H1 (cell line): ENCODE measurements around the gene PRKN. TPM values are rescaled to one million over a fixed set of nuclear protein-coding genes. Genes with fewer than 3 reads are reported as not detected.

Experiments
- CTCF ChIA-PET: fragments of 300-600 bp; sonication (Branson Sonifier 250); formaldehyde crosslinking; loops from one replicate; lab custom pipeline; 2021; ENCODE audit not compliant: partially characterized antibody; lab: Charles Lee
- POLR2A ChIA-PET: fragments of 300-600 bp; sonication (Branson Sonifier 250); formaldehyde crosslinking; loops from one replicate; lab custom pipeline; 2021; ENCODE audit warnings: inconsistent platforms; ENCODE audit not compliant: partially characterized antibody; lab: Charles Lee
- DNase-seq, 2 experiments: peaks; one replicate each; pipeline versions ENCODE4 v3.0.0 to v3.0.0-alpha.2; 2010 to 2022; ENCODE audit warnings: low spot score in 2 of 2, low read depth in 1 of 2, mixed read lengths in 1 of 2
- FAIRE-seq: peaks from 2 replicates; lab custom pipeline; 2011; peaks lifted over from hg19 to GRCh38; lab: Jason Lieb, UNC
- H2AFZ ChIP-seq: 2 replicates; pipeline ENCODE4 v1.8.1; 2012; ENCODE audit warnings: low read length, inconsistent platforms
- H2AK5ac ChIP-seq: 2 replicates; pipeline ENCODE4 v1.6.1; 2013; ENCODE audit warnings: low read depth, low read length
- H2BK120ac ChIP-seq: replicated peaks from 2 replicates; pipeline ENCODE3; 2013; ENCODE audit warnings: low read depth, low read length, inconsistent platforms
- H2BK12ac ChIP-seq: 2 replicates; pipeline ENCODE4 v1.6.1; 2013; ENCODE audit warnings: low read depth, low read length
- H2BK15ac ChIP-seq: 2 replicates; pipeline ENCODE4 v1.6.1; 2013; ENCODE audit warnings: low read length
- H2BK20ac ChIP-seq: 2 replicates; pipeline ENCODE4 v1.6.1; 2013; ENCODE audit warnings: low read length
- H2BK5ac ChIP-seq: 2 replicates; pipeline ENCODE4 v1.6.1; 2013; ENCODE audit warnings: low read depth, low read length
- H3K14ac ChIP-seq: 2 replicates; pipeline ENCODE4 v1.6.1; 2013; ENCODE audit warnings: inconsistent platforms; ENCODE audit not compliant: insufficient read length
- H3K18ac ChIP-seq: 2 replicates; pipeline ENCODE4 v1.6.1; 2013; ENCODE audit warnings: low read length; ENCODE audit errors: extremely low read depth
- H3K23ac ChIP-seq: 2 replicates; pipeline ENCODE4 v1.6.1; 2013; ENCODE audit warnings: inconsistent platforms; ENCODE audit not compliant: insufficient read length
- H3K23me2 ChIP-seq: 2 replicates; pipeline ENCODE4 v1.6.1; 2013; ENCODE audit warnings: low read depth, low read length
- H3K27ac ChIP-seq: 2 replicates; pipeline ENCODE4 v1.6.1; 2011; ENCODE audit warnings: low read depth, low read length, inconsistent platforms
- H3K27me3 ChIP-seq, 4 experiments: replicated peaks in 1 of 4; 1 replicate in 1 of 4; 2 replicates in 3 of 4; pipeline versions ENCODE4 v1.6.1 to v1.8.1; 2011 to 2013; ENCODE audit warnings: low read length in 3 of 4, mild to moderate bottlenecking in 3 of 4, inconsistent platforms in 2 of 4, mixed read lengths in 2 of 4, moderate library complexity in 1 of 4; ENCODE audit not compliant: control insufficient read depth in 3 of 4, insufficient read depth in 3 of 4; ENCODE audit errors: extremely low read depth in 1 of 4
- H3K36me3 ChIP-seq, 4 experiments: 2 replicates each; pipeline versions ENCODE4 v1.6.1 to v1.8.1; 2011 to 2013; ENCODE audit warnings: mild to moderate bottlenecking in 4 of 4, low read length in 3 of 4, moderate library complexity in 2 of 4, control low read depth in 1 of 4, inconsistent platforms in 1 of 4; ENCODE audit not compliant: insufficient read depth in 4 of 4, control insufficient read depth in 2 of 4
- H3K4ac ChIP-seq: replicated peaks from 2 replicates; pipeline ENCODE3; 2013; ENCODE audit warnings: low read length, low read depth, mixed read lengths, inconsistent platforms; ENCODE audit not compliant: insufficient read length
- H3K4me1 ChIP-seq, 4 experiments: replicated peaks in 1 of 4; 1 replicate in 1 of 4; 2 replicates in 3 of 4; pipeline versions ENCODE4 v1.6.1 to v1.8.1; 2011 to 2013; ENCODE audit warnings: low read length in 3 of 4, inconsistent platforms in 2 of 4, mixed read lengths in 1 of 4; ENCODE audit not compliant: insufficient read depth in 4 of 4, control insufficient read depth in 3 of 4
- H3K4me2 ChIP-seq, 2 experiments: 2 replicates each; pipeline versions ENCODE4 v1.6.1 to v1.8.1; 2011 to 2013; ENCODE audit warnings: low read depth in 2 of 2, low read length in 2 of 2, control low read depth in 1 of 2, inconsistent platforms in 1 of 2, mild to moderate bottlenecking in 1 of 2; ENCODE audit not compliant: insufficient read depth in 1 of 2
- H3K4me3 ChIP-seq, 4 experiments: fragments of 200-600, 300-600 bp in 1 of 4; sonication (generic), shearing (Covaris generic), sonication (Bioruptor Twin) in 1 of 4; 2 replicates each; pipeline versions ENCODE4 v1.5.1 to v1.8.1; 2011 to 2016; ENCODE audit warnings: low read length in 4 of 4, low read depth in 3 of 4, control low read depth in 2 of 4, inconsistent platforms in 2 of 4, mild to moderate bottlenecking in 2 of 4, mixed read lengths in 1 of 4, moderate library complexity in 1 of 4; ENCODE audit not compliant: insufficient read depth in 2 of 4; ENCODE audit errors: extremely low read depth in 1 of 4
- H3K56ac ChIP-seq: replicated peaks from 2 replicates; pipeline ENCODE3; 2013; ENCODE audit warnings: low read depth, mild to moderate bottlenecking, mixed read lengths, low read length, inconsistent platforms; ENCODE audit not compliant: insufficient read length
- H3K79me1 ChIP-seq: 2 replicates; pipeline ENCODE4 v1.6.1; 2013; ENCODE audit warnings: low read depth, low read length, control low read depth
- H3K79me2 ChIP-seq, 2 experiments: 2 replicates each; pipeline versions ENCODE4 v1.6.1 to v1.8.1; 2012 to 2013; ENCODE audit warnings: low read length in 2 of 2, mild to moderate bottlenecking in 2 of 2, inconsistent platforms in 1 of 2; ENCODE audit not compliant: insufficient read depth in 2 of 2, control insufficient read depth in 1 of 2
- H3K9ac ChIP-seq, 4 experiments: replicated peaks in 1 of 4; 1 replicate in 1 of 4; 2 replicates in 3 of 4; pipeline versions ENCODE4 v1.6.1 to v1.8.1; 2011 to 2013; ENCODE audit warnings: low read depth in 3 of 4, low read length in 3 of 4, control low read depth in 2 of 4, mild to moderate bottlenecking in 2 of 4, moderate library complexity in 2 of 4, inconsistent platforms in 1 of 4; ENCODE audit errors: extremely low read depth in 1 of 4
- H3K9me3 ChIP-seq, 2 experiments: 2 replicates each; pipeline versions ENCODE4 v1.6.1 to v1.8.1; 2012 to 2013; ENCODE audit warnings: mild to moderate bottlenecking in 2 of 2, moderate library complexity in 2 of 2, control low read depth in 1 of 2, inconsistent platforms in 1 of 2, low read depth in 1 of 2, low read length in 1 of 2, mixed read lengths in 1 of 2; ENCODE audit not compliant: insufficient read depth in 2 of 2
- H4K20me1 ChIP-seq, 2 experiments: replicated peaks in 1 of 2; 2 replicates each; pipeline versions ENCODE3 to v1.8.1; 2011 to 2013; ENCODE audit warnings: inconsistent platforms in 2 of 2, low read length in 2 of 2, mild to moderate bottlenecking in 1 of 2; ENCODE audit not compliant: insufficient read depth in 2 of 2, control insufficient read depth in 1 of 2
- H4K5ac ChIP-seq: 2 replicates; pipeline ENCODE4 v1.6.1; 2013; ENCODE audit warnings: low read length, low read depth, mixed read lengths, inconsistent platforms; ENCODE audit not compliant: insufficient read length
- H4K8ac ChIP-seq: 2 replicates; pipeline ENCODE4 v1.8.0; 2013; ENCODE audit warnings: mild to moderate bottlenecking, moderate library complexity, low read length, inconsistent platforms; ENCODE audit not compliant: insufficient read depth; ENCODE audit errors: extremely low read depth
- H4K91ac ChIP-seq: replicated peaks from 2 replicates; pipeline ENCODE3; 2013; ENCODE audit warnings: low read length, mixed read lengths, inconsistent platforms; ENCODE audit not compliant: insufficient read length
- BRCA1 ChIP-seq: IDR thresholded peaks from 2 replicates; pipeline ENCODE4 v1.6.1; 2012; ENCODE audit warnings: low read depth, low read length, improper control_type of control experiment
- CBX8 ChIP-seq: fragments of 300-800, 300-1000 bp; sonication (generic); IDR thresholded peaks from 2 replicates; pipeline ENCODE4 v1.7.1; 2016; ENCODE audit warnings: low read depth, low read length, borderline replicate concordance
- CHD1 ChIP-seq: IDR thresholded peaks from 2 replicates; pipeline ENCODE4 v1.6.1; 2012; ENCODE audit warnings: low read depth, low read length, improper control_type of control experiment
- EGR1 ChIP-seq: IDR thresholded peaks from 2 replicates; pipeline ENCODE4 v1.6.1; 2011; ENCODE audit warnings: low read depth, low read length, borderline replicate concordance
- EP300 ChIP-seq, 2 experiments: IDR thresholded peaks; 1 replicate in 1 of 2; 2 replicates in 1 of 2; pipeline ENCODE4 v1.6.1; 2011 to 2012; ENCODE audit warnings: low read depth in 2 of 2, low read length in 2 of 2, mild to moderate bottlenecking in 2 of 2, borderline replicate concordance in 1 of 2, inconsistent platforms in 1 of 2, moderate library complexity in 1 of 2
- KDM1A ChIP-seq: fragments of 200-600, 300-600 bp; sonication (generic); IDR thresholded peaks from 2 replicates; pipeline ENCODE4 v1.7.1; 2016; ENCODE audit warnings: mild to moderate bottlenecking, low read length, borderline replicate concordance
- NRF1 ChIP-seq: IDR thresholded peaks from 2 replicates; pipeline ENCODE4 v1.6.1; 2011; ENCODE audit warnings: mild to moderate bottlenecking, low read depth, low read length, improper control_type of control experiment
- POLR2AphosphoS5 ChIP-seq: IDR thresholded peaks from 2 replicates; pipeline ENCODE4 v1.6.1; 2011; ENCODE audit warnings: low read depth, low read length
- RBBP5 ChIP-seq: IDR thresholded peaks from 2 replicates; pipeline ENCODE4 v1.7.1; 2012; ENCODE audit warnings: low read depth, mild to moderate bottlenecking, inconsistent platforms, low read length, moderate library complexity, borderline replicate concordance
- SP2 ChIP-seq: IDR thresholded peaks from 2 replicates; pipeline ENCODE4 v1.6.1; 2012; ENCODE audit warnings: mild to moderate bottlenecking, low read length, inconsistent platforms
- SUZ12 ChIP-seq: fragments of 200-600 bp; sonication (generic); IDR thresholded peaks from 2 replicates; pipeline ENCODE4 v1.6.1; 2012; ENCODE audit warnings: mild to moderate bottlenecking, inconsistent platforms, low read length, moderate library complexity, mixed read lengths
- TAF1 ChIP-seq: IDR thresholded peaks from 2 replicates; pipeline ENCODE4 v1.6.1; 2011; ENCODE audit warnings: mild to moderate bottlenecking, low read depth, low read length
- WGBS, 2 experiments: shearing (Covaris generic) in 1 of 2; methylation state at CpG; one replicate each; pipeline versions ENCODE4 v1.1.6 to v1.1.7; 2013 to 2015; ENCODE audit warnings: low lambda C conversion rate in 2 of 2, mixed read lengths in 2 of 2, inconsistent platforms in 1 of 2, low coverage in 1 of 2, missing lambda C conversion rate in 1 of 2; ENCODE audit not compliant: insufficient replicate concordance in 2 of 2, insufficient coverage in 1 of 2, insufficient read length in 1 of 2; ENCODE audit errors: extremely low coverage in 1 of 2, missing lambda C conversion rate in 1 of 2; 5-methylcytosine and 5-hydroxymethylcytosine counted together
- polyA plus RNA-seq, 7 experiments: library from polyadenylated mRNA; depleted of rRNA in 3 of 7; stranded (reverse) in 5 of 7; unstranded in 2 of 7; fragments of >200 nt in 5 of 7; fragments of 200-250 nt in 2 of 7; gene quantifications; 1 replicate in 5 of 7; 2 replicates in 1 of 7; 4 replicates in 1 of 7; pipeline versions ENCODE4 v1.2.1 to v1.2.3, GENCODE V29; 2011 to 2013; ENCODE audit warnings: missing spikeins in 2 of 7, mixed read lengths in 2 of 7
- total RNA-seq: library from RNA; stranded (reverse); fragmentation: NEBNext Ultra II Directional; extraction: Animal tissue kit (Norgen Biotek cat#: 25700); gene quantifications from 2 replicates; pipeline ENCODE4 v1.2.1, GENCODE V29; 2021
- TF ChIP-seq, protein P1 (sequence below): IDR thresholded peaks from 2 replicates; pipeline ENCODE4 v1.6.1; 2011; ENCODE audit warnings: low read depth, mild to moderate bottlenecking, low read length; ENCODE audit not compliant: insufficient read depth

The PRKN gene
- total and polyA plus RNA-seq, 2 of the 8 experiments (the other 6 are each of a cell fraction or from before 2014, with no cell fraction given), result 0.13 to 0.29 TPM

DNA sequence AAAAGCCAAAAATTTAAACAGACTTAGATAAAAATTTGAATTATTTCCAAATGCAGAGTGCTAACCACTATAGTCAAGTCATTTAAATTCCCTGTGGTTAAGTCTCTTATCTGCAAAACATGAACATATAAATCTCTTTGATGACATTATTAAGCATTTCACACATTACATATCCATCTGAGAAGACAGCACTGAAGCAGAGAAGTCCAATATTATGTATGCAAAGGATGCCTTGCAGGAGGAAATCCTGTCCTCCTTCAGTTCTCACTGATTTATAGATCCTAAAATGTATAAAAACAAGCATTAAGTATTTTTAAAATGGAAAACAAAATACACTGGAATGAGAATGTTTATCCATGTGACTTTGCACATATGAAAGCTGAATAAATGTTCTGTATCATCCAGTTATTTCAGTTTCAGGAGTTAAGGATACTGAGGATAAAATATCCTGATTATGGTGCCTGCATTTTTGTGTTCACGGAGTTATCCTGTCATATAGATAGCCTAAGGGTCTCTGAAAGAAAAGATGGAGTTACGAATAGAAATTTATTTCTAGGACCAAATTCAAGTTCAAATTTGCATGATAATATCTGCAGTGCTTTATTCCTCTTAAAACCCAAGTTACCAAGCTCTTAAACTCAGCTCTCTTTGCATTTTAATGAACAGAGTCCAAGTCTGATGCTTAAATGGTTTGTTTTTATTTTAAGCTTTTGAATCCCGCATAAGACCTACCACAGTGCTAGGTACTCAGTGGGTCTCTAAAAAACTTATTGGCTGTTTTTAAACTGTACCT, 145.4 kb downstream of the PRKN start:
- Histone ChIP-seq H3K4me3 (no peak overlapping the region), H3K4me1 (no peaks in the 10 kb centered on the region; a peak in 1 of 7 replicates), H3K36me3 (no peaks in the 10 kb centered on the region), H3K14ac (no peak overlapping the region), H3K23ac (no peak overlapping the region), H3K79me2 (no peaks in the 10 kb centered on the region), H2BK5ac (no peak overlapping the region), H2BK12ac (no peak overlapping the region), H2AK5ac (no peak overlapping the region), H4K5ac (no peak overlapping the region), H3K9ac (no peak overlapping the region), H3K9me3 (no peaks in the 10 kb centered on the region), H3K18ac (no peak overlapping the region), H4K8ac (no peak overlapping the region), H3K4ac (no peak overlapping the region), H3K23me2 (peaks cover 3% of the 10 kb centered on the region; the same call in 1 of the 2 replicates), H3K27me3 (no peaks in the 10 kb centered on the region), H2BK20ac (no peak overlapping the region), H3K4me2 (no peak overlapping the region), H3K56ac (no peak overlapping the region), H4K20me1 (no peaks in the 10 kb centered on the region), H3K79me1 (no peaks in the 10 kb centered on the region), H2BK15ac (no peak overlapping the region), H3K27ac (no peak overlapping the region), H2BK120ac (no peak overlapping the region), H4K91ac (no peak overlapping the region), H2AFZ (no peak overlapping the region)
- no peak for FAIRE-seq
- no peak for DNase-seq
- ChIA-PET POLR2A (no interaction called here), CTCF (interaction anchor here (0.7 kb wide), 1 partner anchor 68 kb away, joined by 3 read pairs; no protein-coding TSS in a partner anchor)
- WGBS, 2 experiments, result 88% methylated on average over 3 of the region's 3 CpGs; no CpG with 5 or more reads in 1 of the 2 experiments
- TF ChIP-seq EGR1, result no peak
- TF ChIP-seq CHD1, result no peak
- TF ChIP-seq SUZ12, result no peak
- no peak for TF ChIP-seq CBX8
- no peak for TF ChIP-seq NRF1
- no peak for TF ChIP-seq SP2
- TF ChIP-seq KDM1A, result no peak
- no peak for TF ChIP-seq TAF1
- no peak for TF ChIP-seq BRCA1
- TF ChIP-seq, protein P1, sequence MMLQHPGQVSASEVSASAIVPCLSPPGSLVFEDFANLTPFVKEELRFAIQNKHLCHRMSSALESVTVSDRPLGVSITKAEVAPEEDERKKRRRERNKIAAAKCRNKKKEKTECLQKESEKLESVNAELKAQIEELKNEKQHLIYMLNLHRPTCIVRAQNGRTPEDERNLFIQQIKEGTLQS, result no peak
- no peak for TF ChIP-seq EP300 (IDR thresholded peaks at IDR 0.05; ENCODE audit: borderline replicate concordance in 1 of 2, low read depth in 2 of 2, low read length in 2 of 2)
- TF ChIP-seq POLR2AphosphoS5, result no peak
- no peak for TF ChIP-seq RBBP5
